NCI-H1694 treated with DMSO at 0.1 percent for 48 hours (cell line): Measurements from ENCODE around the gene SLC35F6.
"Not testable (repeated sequence)": the region's sequence is repeated elsewhere in the genome, so short reads cannot be mapped to it uniquely, and the experiment has no call there.

ENCODE experiments used
- DNase-seq: peaks from one replicate; lab custom pipeline; 2025; lab: John Stamatoyannopoulos, UW

Gene SLC35F6

DNA sequence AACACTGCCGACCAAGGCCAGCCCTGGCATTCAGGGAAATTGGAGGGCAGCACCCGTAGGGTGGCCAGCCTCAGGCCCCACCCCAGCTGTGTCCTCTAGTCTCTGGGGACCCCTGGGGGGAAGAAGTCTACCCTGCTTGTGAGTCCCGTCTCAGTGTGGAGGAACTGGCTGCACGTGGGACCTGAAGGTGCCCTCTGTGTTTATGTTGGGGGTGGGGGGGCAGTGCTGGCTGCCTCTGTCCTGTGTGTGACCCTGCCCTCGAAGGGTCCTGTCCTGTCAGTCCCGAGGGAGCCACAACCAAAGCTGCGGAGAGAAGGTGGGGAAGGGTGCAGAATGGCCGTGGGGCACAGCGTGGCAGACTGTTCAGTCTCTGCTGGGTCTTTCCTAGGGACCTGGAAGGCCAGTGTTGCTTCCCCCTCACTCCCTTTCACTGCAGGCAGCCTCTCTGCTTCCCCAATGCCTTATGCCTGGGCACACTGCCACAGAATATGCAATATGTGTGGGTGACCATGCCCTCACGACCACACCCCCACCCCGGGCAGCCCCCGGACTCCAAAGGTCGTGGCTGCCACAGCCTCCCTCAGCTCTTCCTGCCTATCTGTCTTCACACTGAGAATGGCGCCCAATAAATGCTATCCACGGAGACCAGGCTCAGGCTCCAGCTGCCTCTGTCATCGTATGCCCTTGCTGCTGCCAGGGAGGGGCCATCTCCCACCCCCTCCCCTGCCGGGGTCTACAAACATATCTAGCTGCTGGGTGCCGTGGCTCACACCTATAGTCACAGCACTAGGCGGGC, 33.3 kb upstream of the SLC35F6 start:
- no peak for DNase-seq

DNA sequence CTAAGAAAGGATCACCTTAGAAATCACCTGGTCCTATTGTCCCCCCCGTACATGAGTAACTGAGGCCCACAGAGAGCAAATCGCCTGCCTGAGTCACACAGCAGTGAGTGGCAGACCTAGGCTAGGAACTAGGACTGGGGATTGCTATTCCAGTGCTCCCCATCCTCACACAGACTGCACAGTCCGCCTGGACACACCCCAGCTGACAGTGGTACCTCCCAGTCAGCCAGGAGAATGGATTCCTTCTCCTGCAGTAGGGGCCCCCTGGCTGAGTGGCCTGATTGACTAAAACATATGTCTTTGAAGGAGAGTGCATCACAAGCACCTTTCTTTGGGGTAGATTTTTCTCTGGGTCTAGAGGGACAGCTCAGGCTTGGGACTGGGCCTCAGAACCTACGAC, 32.4 kb upstream of the SLC35F6 start:
- DNase-seq, result no peak

GRCh38 chr2:26732446-26732845, 31.6 kb upstream of the SLC35F6 start:
- DNase-seq, result no peak

GRCh38 chr2:26733413-26733812, 30.7 kb upstream of the SLC35F6 start:
- no peak for DNase-seq

DNA sequence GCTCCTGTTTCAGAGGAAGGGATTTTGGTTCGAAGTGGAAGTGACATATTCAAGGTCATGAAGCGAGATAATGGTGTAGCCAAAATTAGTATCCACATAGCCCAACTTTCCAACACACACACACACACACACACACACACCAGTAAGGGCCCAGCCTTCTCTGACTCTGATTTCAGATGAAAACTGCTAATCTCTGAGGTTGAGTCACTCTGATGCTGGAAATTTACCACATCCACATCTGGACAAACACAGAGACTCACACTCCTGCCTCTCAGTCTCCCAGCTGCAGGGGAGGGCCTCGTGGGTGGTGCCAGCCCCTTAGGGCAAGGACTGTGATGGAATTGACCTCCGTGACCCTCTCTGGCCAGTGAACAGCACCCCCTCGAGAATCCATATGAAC, 29.0 kb upstream of the SLC35F6 start:
- no peak for DNase-seq

DNA sequence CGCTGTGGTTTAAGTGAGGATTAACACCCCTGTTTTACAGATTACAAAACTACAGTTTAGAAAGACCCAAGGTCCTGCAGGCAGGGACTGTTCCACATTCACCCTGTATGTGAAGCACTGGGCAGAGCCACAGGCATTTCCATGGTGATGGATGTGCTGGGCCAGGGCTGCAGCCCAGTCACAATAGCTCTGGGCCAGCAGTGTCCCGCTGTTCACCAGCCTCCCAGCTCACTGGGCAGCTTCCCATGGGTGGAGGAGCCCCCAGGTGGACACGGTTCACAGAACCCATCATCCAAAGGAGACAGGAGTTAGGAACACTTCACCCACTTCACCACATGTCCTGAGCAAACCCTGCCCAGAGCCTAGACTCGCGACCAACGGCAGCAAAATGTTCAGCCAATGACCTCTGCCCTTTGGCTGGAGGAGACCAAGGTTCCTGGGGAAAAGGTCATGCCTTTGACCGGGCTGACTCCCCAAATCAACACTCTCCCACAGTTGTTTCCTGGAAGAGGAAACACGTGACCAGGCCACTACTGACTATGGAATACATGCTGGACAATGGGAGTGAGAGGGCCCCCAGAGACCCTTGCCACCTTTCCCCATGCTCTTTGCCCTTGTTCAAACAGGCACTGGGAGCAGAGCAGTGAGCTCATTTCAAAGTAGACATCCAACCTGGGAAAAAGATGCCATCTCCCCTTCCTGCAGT, 28.0 kb upstream of the SLC35F6 start:
- DNase-seq, result no peak

GRCh38 chr2:26737221-26737620, 26.9 kb upstream of the SLC35F6 start:
- no peak for DNase-seq

DNA sequence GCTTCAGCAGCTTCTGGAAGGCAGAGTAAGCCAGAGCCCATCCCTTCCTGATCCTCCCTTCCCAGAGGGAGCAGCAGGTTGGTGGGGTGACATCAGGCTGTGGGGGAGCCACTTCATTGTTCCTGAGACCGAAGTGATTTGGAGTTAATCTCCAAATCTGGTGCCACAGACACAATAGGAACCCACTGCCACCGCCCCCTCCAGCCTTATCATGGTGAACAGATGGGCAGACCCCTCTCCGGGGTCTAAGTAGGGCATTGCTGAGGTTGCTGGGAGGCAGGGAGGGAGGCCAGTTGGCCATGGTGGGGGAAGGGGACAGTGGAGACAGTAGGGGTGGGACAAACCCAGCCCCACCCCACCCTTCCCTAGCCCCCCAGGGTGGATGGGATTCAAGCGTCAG, 25.6 kb upstream of the SLC35F6 start:
- no peak for DNase-seq

DNA sequence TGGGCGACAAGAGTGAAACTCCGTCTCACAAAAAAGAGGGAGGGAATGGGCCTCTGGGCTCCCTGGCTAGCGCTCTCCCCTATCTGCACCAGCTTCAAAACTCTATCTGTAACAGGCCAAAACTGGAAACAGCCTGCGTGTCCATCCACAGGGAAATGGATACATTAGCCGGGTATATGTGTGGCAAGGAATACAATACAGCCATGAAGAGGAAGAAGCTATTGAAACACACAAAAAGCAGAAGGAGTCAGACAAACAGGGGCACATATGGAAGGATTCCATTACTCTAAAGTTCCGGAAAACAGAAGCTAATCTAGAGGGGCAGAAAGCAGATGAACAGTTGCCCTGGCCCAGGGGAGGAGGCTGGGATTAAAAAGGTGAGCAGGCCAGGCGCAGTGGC, 24.6 kb upstream of the SLC35F6 start:
- no peak for DNase-seq

- DNase-seq, result no peak
Observed at GRCh38 chr2:26740346-26740745, 23.7 kb upstream of the SLC35F6 start.

DNA sequence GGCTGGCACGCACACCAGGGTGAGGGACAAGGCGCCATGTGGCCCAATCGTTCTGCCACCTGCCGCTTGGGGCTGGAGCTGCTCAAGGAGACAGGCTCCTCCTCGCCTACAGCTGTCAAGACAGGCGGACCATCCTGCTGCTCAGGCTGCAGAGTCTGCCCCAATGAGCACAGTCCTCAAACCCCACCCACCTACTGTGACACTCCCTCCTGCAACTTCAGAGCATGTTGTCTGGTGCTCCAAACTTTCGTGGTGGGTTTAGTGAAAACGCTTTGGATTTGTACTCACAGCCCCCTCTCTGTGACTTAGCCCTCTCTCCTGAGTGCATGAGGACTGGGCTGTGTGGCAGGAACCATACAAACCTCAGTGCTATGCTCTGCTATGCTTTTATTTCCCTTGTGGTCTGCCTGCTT, 23.2 kb upstream of the SLC35F6 start:
- DNase-seq, result peak; percentile 64

GRCh38 chr2:26742048-26742770, 21.9 kb upstream of the SLC35F6 start:
- DNase-seq, result peak; percentile 31

- no peak for DNase-seq
Observed at GRCh38 chr2:26743852-26744251, 20.2 kb upstream of the SLC35F6 start.

DNA sequence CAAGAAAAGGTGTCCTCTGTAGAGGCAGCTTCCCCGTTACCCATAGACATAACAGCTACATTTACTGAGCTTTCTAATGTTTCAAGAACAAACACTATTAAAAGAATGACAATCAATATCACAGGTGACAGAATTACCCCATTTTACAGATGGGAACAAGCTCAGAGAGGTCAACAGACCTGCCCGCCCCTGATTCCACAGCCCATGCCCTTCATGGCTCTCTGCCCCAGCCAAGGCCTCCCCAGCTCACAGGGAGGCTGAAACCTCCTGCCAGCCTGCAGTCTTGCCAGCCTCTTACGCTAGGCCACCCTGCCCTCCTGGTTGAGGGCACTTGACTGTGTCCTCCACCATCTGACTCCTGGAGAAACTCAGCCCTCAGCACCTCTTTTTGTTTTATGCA, 19.1 kb upstream of the SLC35F6 start:
- DNase-seq, result no peak

DNA sequence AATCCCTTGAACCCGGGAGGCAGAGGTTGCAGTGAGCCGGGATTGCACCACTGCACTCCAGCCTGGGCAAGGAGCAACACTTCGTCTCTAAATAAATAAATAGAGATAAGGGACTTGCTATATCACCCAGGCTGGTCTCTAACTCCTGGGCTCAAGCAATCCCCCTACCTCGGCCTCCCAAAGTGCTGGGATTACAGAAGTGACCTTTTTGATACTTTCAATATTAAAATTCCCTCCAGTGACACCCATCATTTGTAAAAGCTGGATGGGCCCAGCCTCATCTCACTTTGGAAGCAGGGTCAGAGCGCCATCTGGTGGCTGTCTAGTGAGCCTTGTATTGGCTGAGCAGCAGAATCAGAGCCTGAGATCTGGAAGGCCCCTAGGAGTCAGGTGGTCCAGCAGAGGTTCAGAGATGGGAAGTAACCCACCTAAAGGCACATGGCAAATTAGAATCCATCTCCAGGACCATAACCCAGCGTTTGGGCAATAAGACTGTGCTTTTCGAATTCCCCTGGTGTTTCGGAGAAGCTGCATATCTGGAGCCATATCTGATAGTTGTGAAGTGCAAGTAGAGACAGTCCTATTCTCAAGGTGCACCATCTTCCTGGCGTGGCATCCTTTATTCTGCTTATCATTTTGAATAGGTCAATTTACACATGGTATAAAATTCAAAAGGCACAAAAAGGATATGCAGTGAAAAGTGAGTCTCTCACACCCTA, 18.3 kb upstream of the SLC35F6 start:
- peak; percentile 86 for DNase-seq

GRCh38 chr2:26746934-26747333, 17.1 kb upstream of the SLC35F6 start:
- DNase-seq, result no peak

DNA sequence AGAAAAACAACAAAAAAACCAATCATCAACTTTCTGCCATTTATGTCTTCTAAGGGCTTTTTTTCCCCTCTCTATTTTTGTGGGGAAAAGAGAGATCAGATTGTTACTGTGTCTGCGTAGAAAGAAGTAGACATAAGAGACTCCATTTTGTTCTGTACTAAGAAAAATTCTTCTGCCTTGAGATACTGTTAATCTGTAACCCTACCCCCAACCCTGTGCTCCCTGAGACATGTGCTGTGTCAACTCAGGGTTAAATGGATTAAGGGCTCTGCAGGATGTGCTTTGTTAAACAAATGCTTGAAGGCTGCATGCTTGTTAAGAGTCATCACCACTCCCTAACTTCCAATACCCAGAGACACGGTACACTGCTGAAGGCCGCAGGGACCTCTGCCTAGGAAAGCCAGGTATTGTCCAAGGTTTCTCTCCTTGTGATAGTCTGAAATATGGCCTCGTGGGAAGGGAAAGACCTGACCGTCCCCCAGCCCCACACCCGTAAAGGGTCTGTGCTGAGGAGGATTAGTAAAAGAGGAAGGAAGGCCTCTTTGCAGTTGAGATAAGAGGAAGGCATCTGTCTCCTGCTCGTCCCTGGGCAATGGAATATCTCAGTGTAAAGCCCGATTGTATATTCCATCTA, 14.2 kb upstream of the SLC35F6 start:
- not testable (repeated sequence) for DNase-seq

DNA sequence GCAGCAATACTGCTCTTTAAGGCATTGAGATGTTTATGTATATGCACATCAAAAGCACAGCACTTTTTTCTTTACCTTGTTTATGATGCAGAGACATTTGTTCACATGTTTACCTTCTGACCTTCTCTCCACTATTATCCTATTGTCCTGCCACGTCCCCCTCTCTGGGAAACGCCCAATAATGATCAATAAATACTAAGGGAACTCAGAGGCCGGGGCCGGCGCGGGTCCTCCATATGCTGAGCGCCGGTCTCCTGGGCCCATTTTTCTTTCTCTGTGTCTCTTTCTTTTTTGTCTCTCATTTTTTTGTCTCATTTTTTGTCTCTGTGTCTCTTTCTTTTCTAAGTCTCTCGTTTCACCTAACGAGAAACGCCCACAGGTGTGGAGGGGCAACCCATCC, 13.6 kb upstream of the SLC35F6 start:
- not testable (repeated sequence) for DNase-seq

- peak; percentile 56 for DNase-seq
Observed at GRCh38 chr2:26752656-26753055, 11.4 kb upstream of the SLC35F6 start.

DNA sequence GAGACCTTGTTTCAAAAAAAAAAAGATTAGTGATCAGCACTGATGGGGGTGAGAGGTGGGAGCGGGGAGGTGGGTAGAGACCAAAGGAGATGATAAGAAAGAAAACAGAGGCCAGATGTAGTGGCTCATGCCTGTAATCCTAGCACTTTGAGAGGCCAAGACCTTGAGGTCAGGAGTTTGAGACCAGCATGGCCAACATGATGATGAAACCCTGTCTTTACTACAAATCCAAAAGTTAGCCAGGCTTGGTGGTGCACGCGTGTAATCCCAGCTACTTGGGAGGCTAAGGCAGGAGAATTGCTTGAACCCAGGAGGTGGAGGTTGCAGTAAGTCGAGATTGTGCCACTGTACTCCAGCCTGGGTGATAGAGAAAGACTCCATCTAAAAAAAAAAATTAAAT, 9.5 kb upstream of the SLC35F6 start:
- DNase-seq, result no peak

DNA sequence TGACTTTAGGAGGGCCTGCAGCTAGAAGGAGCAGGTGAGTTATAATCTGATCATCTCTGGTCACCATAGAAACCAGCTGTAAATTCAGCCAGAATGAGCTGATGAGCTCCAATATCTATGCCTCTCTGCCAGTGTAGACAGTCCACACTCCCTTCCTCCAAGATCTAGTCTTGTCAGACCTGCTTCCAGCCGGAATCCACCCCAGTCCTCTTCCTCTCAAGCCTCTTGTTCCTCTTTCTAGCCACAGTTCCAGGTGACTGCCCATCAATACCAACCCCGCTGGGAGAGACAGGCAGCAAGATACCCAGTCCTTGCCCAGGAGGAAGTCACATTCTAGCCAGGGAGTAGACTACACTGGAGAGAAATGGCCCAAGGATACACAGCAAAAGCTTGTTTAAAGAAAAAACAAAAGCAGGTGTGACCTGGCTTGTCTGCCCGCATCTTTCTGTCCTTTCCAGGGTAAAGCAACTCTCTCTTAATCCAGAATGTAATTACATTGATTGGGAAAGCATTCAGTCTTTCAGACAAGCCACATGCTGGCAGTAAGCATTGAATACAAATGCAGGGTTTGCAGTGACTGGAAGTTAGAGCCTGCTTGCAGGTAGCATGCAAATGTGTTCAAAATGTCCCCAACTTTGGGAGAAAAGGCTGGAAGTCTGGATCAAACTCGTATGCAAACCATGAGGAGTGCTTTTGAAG, 9.0 kb upstream of the SLC35F6 start:
- no peak for DNase-seq
